Measurements from ENCODE around the gene WNT10A.
A peak's percentile ranks its signal among the peaks of the same experiment; 100 is the strongest.
"Not testable (repeated sequence)": the region's sequence is repeated elsewhere in the genome, so short reads cannot be mapped to it uniquely, and the experiment has no call there.

The WNT10A gene

DNA sequence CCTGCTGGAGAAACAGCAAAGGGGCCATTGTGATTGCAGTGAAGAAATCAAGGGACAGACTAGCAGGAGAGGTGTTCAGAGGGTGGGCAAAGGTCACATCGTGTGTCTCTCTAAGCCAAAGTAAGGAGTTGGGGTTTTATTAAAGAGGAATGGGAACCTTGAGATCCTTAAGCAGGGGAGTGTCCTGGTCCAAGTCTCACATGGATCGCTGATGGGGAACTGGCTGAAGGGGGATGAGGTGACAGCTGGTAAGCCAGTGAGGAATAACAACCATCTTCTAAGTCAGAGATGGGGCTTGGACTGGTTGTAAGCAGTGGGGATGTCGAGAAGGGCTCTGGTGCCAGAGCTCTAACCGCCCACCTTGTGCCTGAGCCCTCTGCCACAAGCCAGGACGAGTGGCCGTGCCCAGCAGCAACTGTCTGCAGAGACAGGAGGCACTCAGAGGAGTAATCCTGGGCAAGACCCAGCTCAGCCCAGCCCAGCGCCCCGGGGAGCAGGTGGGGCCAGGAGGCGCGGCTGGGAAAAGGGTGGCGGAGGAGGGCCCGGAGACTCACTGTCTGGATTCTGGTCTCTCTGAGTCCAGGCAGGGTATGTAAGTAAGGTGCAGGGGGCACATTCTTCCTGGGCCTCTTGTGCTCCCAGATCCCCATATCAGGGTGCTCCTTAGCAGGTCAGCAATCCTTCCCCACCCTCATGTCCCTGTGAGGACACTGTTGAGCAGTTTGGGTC is 13.7 kb downstream of the WNT10A start:
- DNase-seq = no peak

DNA sequence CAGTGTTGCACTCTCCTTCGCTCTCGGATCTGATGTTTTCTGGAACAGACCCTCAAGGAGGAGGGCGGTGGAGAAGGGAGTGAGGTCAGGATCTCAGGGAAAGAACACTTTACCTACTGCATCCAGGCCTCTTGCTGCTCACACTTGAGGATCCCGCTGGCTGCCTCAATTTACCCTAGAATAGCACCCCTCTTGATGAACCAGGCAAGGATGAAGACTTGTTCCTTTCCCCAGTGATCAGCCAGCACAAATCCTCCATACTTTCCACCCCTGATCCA is 14.2 kb downstream of the WNT10A start:
- DNase-seq = no peak

DNA sequence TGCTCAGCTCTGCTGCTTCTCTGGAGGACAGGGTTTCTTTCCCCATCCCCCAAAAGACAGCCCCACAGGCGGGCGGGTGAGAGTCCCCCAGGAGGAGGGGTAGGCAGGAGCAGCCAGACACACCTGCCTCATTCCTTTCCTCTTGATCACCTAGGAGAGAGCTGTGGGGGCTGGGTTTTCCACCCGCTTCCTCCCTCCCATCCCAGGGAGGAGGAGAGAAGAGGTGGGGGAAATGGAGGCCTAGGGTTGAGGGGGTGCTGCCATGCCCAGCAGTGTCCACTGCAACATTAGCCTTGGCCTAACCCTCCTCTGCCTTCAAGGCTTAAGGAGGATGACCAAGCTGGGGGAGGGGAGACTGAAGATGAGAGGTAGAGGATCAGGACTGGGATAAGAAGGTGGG is 14.7 kb downstream of the WNT10A start:
- no peak for DNase-seq

DNA sequence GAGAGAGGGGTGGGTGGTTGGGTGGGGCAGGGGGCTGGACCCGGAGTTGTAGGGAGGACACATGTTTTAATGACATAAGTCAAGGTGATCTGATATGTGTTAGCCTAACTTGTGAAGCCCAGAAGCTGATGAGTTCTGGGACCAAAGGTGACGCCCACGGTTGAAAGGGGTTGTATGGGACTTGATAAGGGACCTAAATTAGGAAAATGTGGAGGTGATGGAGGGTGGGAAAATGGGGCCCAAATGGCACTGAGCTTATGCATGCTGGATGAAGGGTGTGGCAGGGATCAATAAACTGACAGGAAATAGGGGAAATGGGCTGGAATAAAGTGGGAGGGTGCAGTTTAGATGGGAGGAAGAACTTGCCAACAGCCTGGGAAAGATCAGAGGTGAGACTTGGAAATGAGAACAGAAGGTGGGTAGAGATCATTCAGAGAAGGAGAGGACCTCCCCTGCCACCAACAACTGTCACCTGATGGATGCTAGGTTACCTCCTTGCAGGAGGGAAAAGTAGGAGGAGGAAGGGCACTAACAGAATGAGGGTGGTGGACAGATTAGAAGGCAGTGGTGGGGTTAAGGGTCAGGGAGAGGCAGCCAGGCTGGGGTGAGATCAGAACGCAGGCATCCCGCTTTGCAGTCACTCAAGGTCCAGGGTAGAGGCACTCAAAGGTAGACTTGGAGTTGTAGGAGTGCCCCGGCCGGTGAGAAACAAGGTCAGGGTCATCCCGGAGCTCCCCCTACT is 15.3 kb downstream of the WNT10A start:
- DNase-seq = no peak

DNA sequence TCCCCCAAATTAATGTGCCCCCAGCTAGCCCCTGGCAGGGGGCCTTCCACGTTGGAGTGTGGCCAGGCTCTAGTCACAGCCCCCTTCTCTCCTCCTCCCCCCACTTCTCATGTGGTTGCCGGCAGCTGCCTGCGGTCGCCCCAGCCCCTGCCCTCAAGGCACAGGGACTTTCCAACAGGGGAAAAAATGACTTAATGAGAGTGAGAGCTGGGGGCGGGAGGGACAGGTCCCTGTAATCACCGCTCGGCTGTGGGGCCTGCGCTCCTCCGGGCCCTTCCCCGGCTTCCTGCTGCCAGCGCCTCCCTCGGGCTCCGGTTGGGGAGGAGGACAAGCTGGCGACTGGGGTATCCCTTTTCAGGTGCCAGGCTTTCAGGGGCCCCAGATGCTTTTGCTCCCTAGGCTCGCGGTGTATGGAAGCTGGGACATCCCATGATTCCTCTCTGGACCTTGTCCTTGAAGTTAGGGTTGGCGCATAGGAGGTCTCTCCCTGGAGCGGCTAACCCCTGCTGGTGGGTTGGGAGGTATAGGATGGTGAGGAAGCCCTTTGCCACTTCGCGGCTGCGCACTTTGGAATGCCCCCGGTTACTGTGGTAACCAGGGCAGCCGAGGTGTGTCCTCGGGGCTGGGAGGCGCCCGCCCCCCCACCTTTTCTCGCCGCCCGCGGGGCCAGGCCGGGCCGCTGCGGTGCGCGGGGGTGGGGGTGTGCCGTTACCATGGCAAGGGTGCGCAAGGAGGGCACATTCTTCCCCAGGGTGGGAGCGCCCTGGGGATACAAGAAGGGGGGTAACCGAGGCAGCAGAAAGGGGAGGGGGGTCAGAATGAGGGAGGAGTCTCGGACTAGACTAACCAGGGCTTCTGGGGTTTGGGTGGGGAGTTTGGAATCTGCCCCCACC is 16.1 kb downstream of the WNT10A start:
- DNase-seq = peak in 1 of 2 donors; percentile 27

DNA sequence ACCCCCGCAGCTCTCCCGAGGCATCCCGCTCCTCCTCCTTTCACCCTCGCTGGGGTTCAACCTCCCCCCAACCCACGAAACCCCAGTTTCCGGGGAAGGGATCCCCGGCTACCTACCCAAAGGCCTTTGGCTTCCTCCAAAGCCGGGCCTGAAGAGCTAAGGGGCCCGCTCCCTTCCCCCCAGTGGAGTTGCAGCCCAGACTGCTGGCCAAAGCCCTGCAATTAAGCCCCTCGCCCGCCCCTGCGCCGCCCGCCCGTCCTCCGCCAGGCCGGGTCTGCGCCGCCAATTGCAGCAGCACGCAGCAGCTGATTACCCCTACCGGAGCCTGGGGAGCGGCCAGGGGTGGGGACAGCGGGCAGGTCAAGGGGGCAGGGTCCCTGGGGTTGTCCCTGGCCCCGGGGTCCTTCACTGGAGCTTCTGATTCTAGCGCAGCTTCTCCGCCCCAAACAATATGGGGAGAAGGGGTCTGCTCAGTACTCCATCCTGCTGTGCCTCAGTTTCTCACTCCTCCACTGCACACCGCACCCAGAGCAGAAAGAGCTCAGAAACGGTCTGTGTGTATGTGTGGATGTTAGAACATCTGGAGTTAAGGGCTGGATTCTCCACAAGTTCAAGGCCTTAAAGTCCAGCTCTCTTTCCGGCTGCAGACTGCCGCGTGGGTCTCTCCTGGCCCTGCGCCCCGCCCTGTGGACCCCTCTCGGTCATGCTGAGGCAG is 16.9 kb downstream of the WNT10A start:
- no peak for DNase-seq

DNA sequence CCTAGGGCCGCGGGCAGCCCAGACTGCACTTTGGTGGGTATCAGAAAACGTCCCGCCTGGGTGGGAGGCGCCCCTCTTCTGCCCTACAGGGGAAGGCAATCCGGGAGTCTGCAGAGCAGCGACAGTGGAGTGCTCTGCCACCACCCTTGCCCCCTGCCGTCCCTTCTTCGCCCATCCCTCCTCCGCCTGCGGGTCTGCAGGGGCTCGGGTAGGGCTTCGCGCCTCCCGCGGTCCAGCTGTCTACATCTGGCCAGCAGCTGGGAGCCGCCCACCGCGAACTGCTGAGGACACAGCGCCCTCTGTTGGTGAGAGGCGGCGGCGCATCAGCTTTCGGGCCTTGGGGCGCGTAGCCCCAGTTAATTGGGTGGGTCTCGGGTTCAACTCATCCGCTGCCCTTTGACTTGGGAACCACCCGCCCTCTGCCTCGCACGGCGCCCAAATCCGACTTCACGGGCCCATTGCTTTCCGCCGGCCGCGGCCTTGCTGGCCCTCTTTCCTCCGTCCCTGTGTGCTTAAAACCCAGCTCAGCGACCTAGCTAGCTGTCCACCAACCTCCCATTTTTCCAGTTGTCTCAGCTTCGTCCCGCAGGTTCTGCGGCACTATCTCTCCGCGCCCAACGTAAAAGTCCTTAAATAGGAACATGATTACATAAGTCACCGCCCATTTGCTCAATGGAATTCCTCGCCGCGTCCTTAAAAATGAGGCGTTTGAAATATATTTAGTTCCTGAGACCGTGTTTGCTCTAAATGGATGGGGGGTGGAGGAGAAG is 17.6 kb downstream of the WNT10A start:
- peak; percentile 42 to 58 for DNase-seq

DNA sequence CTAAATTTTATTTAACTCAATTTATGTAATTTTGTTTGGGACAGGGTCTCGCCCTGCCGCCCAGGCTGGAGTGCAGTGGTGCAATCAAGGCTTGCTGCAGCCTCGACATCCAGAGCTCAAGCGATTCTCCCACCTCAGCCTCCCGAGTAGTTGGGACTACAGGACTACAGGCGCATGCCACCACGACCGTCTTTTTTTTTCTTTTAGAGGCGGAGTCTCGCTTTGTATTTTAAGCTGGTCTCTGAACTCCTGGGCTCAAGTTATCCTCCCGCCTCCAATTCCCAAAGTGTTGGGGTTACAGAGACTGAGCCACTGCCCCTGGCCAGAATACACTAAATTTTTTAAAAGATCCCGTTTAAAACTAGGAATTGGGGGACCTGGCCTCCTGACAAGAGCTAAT is 18.5 kb downstream of the WNT10A start:
- DNase-seq = no peak

DNA sequence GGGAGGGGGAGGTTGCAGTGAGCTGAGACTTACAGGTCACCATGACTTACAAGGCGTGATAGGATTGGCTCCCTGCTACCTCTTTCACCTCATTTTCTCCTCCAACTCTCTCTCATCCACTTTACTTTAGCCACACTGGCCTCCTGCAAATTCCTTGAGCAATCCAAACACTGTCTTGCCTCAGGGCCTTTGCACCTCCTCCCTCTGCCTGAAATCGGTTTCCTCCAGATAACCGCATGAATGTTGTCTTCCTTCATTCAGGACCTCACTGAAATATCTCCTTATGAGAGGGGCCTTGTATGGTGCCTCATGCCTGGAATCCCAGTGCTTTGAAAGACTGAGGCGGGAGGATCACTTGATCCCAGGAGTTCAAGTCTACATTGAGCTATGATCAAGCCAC is 21.8 kb downstream of the WNT10A start:
- DNase-seq = no peak

DNA sequence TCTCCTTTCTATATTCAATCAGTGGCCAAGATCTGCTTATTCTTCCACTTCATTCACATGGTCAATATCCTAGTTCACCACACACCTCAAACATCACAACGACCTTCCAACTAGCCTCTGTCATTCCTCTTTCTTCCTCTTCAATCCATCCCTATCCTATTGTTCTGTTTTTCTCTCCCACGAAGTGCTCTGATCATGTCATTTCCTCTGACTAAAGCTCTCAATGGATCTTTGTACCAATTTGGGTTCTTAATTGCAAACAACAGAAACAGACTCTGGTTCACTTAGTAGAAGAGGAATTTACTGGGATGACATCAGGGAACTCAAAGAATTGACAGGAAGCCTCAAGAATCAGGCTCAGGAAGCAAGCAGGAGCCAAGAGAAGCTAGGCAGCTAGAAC is 23.5 kb downstream of the WNT10A start:
- no peak for DNase-seq

DNA sequence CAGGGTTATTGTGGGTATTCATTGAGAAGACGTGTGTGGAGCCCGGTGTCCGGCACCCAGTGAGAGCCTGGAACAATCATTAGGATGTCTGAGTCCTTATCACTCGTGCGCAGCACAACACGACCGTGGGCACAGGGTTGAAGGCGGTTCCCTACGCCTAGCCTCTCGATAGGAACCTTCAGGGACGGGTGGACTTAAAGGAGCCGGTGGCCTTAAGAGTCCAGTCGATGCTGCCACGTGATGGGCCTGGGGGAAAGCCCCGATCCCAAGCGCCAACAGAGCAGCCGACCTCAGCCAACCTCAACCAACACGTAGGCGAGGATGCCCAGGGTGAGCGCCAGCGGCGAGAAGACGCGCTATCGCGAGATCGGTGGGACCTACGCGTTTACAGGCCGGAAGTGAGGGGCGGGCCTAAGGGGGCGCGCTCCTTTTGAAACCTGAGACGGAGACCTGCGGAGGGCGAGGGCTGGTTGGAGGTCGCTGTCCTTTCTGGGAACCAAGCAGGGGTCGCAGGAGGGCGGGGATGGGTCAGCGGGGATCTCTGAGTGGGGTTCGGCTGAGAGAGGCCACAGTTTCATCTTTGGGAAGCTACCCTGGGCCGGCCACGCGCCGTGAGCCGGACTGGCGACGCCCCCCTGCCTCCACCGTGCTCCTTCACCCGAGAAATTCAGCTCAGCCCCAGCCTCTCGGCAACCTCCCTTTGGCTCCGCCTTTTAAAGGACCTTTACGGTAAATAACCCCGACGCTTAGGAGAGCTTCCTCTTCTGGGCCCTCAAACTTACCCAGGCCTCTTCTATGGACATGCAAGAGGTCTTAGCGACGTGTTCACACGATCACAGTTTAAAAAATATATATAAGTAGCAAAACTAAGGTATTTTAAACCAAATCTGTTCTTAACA is 28.3 kb downstream of the WNT10A start:
- DNase-seq = peak; percentile 86 to 94

DNA sequence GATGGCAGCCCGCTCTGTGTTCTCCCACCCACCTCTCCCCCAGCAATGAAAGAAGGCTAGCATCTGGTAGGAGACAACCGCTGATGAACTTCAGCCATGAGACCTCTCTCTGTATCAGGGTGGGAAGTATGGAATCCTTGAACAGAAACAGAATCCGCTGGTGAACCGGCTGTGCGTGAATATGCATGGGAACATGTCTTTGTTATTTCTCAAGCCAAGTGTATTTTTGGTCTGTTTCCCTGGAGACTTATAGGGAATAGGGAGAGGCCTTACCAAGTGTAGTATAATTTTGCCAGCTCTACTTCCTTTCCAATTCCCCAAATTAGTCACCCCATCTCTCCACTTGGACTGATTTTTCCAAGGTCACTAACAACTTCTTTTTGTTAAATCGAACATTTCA is 30.1 kb downstream of the WNT10A start:
- DNase-seq = no peak

DNA sequence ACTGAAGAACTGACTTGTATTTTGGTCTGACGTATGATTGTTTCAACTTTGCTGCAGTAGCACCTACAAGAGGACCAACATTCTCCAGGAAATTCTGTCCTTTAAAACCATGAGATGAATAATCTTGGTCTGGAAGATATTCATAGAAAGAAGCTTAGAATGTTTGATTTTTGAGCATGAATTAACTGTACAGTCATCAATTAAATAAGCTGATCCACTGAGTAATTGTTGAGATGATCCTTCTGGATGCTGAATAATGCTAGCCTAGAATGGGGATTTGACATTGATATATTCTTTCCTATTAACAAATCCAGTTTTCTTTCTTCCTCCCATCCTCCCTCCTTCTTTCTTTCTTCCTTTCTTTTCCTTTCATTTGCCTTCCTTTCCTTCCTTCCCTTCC is 39.9 kb downstream of the WNT10A start:
- no peak for DNase-seq

DNA sequence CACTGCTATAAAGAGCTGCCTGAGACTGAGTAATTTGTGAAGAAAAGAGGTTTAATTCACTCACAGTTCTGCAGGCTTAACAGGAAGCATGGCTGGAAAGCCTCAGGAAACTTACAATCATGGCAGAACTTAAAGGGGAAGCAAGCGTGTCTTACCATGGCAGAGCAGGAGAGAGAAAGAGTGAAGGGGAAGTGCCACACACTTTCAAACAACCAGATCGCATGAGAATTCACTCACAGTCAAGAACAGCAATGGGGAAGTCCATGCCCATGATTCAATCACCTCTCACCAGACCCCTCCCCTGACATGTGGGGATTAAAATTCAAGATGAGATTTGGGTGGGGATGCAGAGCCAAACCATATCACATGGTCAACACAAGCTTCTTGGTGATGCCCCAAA is 44.1 kb downstream of the WNT10A start:
- DNase-seq = peak in 1 of 2 donors; percentile 8

DNA sequence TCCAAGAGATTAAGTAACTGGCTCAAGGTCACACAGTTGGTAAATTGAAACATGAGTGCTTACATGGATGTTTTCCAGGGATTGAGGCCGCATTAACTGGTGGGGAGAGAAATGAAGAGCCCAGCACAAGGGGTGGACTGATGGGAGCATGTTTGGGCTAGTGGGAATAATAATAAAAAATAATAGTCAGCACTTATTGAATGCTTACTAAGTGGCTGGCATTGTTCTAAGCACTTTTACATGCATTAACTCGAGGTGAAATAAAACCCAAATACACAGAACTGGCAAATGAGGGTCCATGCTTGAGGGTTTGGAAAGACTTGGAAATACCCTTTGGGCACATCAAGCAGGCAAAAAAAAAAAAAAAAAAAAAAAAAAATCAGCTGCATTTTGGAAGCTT is 44.8 kb downstream of the WNT10A start:
- no peak for DNase-seq

DNA sequence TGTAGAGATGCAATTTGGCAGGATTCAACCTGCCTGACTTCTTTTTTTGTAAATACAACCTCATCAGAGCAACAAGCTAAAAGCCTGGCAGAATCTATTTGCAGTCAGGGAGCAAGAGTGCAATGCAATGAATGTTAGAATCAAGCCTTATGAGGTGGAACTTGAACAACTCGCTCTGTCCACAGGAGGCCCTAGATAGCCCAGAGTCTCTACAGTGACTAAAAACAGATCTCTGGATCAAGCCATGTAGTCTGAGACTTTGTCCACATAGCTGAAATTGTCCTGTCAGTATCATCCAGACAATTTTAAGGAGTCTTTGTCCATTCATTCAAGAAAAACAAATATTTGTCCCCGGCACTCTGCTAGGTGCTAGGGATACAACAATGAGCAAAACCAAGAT is 46.8 kb downstream of the WNT10A start:
- DNase-seq = no peak

DNA sequence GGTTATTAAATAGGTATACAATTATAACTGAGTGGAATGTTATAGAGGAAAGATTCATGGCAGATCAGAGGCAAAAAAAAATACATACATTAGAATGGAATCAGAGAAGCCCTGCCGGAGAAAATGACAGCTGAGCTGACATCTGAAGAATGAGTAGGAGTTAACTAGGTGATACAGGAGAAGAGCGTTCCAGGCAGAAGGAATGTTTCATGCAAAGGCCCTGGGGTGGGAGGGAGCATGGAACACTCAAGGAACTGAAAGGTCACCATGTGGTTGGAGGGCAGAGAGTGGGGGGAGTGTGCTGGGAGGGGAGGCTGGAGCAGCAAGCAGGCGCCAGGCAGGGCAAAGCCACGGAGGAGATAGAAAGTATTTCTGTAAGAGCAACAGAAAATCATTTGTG is 47.2 kb downstream of the WNT10A start:
- DNase-seq = no peak

DNA sequence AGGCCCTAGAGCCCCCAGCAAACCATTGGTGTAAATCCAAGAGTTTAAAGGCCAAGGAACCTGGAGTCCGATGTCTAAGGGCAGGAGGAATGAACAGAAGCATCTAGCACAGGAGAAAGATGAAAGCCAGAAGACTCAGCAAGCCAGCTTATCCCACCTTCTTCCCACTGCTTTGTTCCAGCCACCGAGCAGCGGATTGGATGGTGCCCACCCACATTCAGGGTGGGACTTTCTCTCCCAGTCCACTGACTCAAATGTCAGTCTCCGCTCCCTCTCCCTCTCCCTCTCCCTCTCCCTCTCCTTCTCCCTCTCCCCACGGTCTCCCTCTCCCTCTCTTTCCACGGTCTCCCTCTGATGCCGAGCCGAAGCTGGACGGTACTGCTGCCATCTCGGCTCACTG is 49.8 kb downstream of the WNT10A start:
- DNase-seq = not testable (repeated sequence)

DNA sequence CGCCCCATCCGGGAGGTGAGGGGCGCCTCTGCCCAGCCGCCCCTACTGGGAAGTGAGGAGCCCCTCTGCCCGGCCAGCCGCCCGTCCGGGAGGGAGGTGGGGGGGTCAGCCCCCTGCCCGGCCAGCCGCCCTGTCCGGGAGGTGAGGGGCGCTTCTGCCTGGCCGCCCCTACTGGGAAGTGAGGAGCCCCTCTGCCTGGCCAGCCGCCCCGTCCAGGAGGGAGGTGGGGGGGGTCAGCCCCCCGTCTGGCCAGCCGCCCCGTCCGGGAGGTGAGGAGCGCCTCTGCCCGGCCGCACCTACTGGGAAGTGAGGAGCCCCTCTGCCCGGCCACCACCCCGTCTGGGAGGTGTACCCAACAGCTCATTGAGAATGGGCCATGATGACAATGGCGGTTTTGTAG is 51.1 kb downstream of the WNT10A start:
- DNase-seq = not testable (repeated sequence)
